ENCODE data around the gene TRDN. TPM values are rescaled to one million over a fixed set of nuclear protein-coding genes. Genes with fewer than 3 reads are reported as not detected.

TRDN gene
- total RNA-seq, 2 experiments from 2014 or later, result not detected

- no peak overlapping the region for H3K27ac Mint-ChIP-seq
- POLR2A ChIA-PET, result no interaction called here
- no peaks in the 10 kb centered on the region for H3K9me3 Mint-ChIP-seq (ENCODE audit: insufficient read depth)
- DNase-seq (no peak), ATAC-seq (no peak)
- no peaks in the 10 kb centered on the region for H3K4me1 Mint-ChIP-seq (ENCODE audit: low read depth)
- no peak overlapping the region for H3K4me3 Mint-ChIP-seq
- CTCF ChIA-PET, result no interaction called here
- no peaks in the 10 kb centered on the region for H3K36me3 Mint-ChIP-seq (ENCODE audit: low read depth)
- H3K27me3 Mint-ChIP-seq (ENCODE audit: low read depth), result no peaks in the 10 kb centered on the region
These were observed 14.0 kb downstream of the TRDN start for GRCh38 chr6:123622780-123623179.

- H3K4me1 Mint-ChIP-seq (ENCODE audit: low read depth), result no peaks in the 10 kb centered on the region
- no peaks in the 10 kb centered on the region for H3K27me3 Mint-ChIP-seq (ENCODE audit: low read depth)
- DNase-seq (no peak), ATAC-seq (no peak)
- H3K4me3 Mint-ChIP-seq, result no peak overlapping the region
- H3K36me3 Mint-ChIP-seq (ENCODE audit: low read depth), result no peaks in the 10 kb centered on the region
- peaks cover 7% of the 10 kb centered on the region for H3K9me3 Mint-ChIP-seq (ENCODE audit: insufficient read depth)
- ChIA-PET POLR2A (no interaction called here), CTCF (no interaction called here)
- H3K27ac Mint-ChIP-seq, result no peak overlapping the region
These were observed 17.6 kb downstream of the TRDN start for GRCh38 chr6:123619156-123619555.

- Mint-ChIP-seq H3K27ac (no peak overlapping the region), H3K4me1 (ENCODE audit: low read depth) (no peaks in the 10 kb centered on the region), H3K4me3 (no peak overlapping the region), H3K27me3 (ENCODE audit: low read depth) (no peaks in the 10 kb centered on the region), H3K36me3 (ENCODE audit: low read depth) (no peaks in the 10 kb centered on the region), H3K9me3 (ENCODE audit: insufficient read depth) (peaks cover 7% of the 10 kb centered on the region)
- DNase-seq (no peak), ATAC-seq (no peak)
- ChIA-PET CTCF (no interaction called here), POLR2A (no interaction called here)
These were observed 19.8 kb downstream of the TRDN start for GRCh38 chr6:123616942-123617341.

GRCh38 chr6:123616016-123616415 lies 20.7 kb downstream of the TRDN start:
- Mint-ChIP-seq H3K27ac (no peak overlapping the region), H3K27me3 (ENCODE audit: low read depth) (no peaks in the 10 kb centered on the region), H3K4me3 (no peak overlapping the region), H3K4me1 (ENCODE audit: low read depth) (no peaks in the 10 kb centered on the region), H3K9me3 (ENCODE audit: insufficient read depth) (peaks cover 7% of the 10 kb centered on the region), H3K36me3 (ENCODE audit: low read depth) (no peaks in the 10 kb centered on the region)
- DNase-seq (no peak), ATAC-seq (no peak)
- POLR2A ChIA-PET, result no interaction called here
- CTCF ChIA-PET, result no interaction called here

- Mint-ChIP-seq H3K27me3 (ENCODE audit: low read depth) (no peaks in the 10 kb centered on the region), H3K36me3 (ENCODE audit: low read depth) (no peaks in the 10 kb centered on the region)
These were observed 26.0 kb downstream of the TRDN start for GRCh38 chr6:123610779-123611178.

GRCh38 chr6:123604067-123604466 lies 32.7 kb downstream of the TRDN start:
- no peaks in the 10 kb centered on the region for H3K4me1 Mint-ChIP-seq (ENCODE audit: low read depth)
- no peaks in the 10 kb centered on the region for H3K27me3 Mint-ChIP-seq (ENCODE audit: low read depth)
- ATAC-seq, result no peak
- no peak for DNase-seq
- no peak overlapping the region for H3K27ac Mint-ChIP-seq
- no peak overlapping the region for H3K4me3 Mint-ChIP-seq
- ChIA-PET CTCF (no interaction called here), POLR2A (no interaction called here)
- H3K9me3 Mint-ChIP-seq (ENCODE audit: insufficient read depth), result no peaks in the 10 kb centered on the region
- no peaks in the 10 kb centered on the region for H3K36me3 Mint-ChIP-seq (ENCODE audit: low read depth)

More at GRCh38 chr6:123610779-123611178, 26.0 kb downstream of the TRDN start:
- ATAC-seq (no peak), DNase-seq (no peak)
- Mint-ChIP-seq H3K4me1 (ENCODE audit: low read depth) (no peaks in the 10 kb centered on the region), H3K9me3 (ENCODE audit: insufficient read depth) (no peaks in the 10 kb centered on the region), H3K27ac (no peak overlapping the region), H3K4me3 (no peak overlapping the region)
- ChIA-PET CTCF (no interaction called here), POLR2A (no interaction called here)

GRCh38 chr6:123598011-123598410 lies 38.7 kb downstream of the TRDN start:
- ChIA-PET POLR2A (no interaction called here), CTCF (no interaction called here)
- no peak for DNase-seq
- Mint-ChIP-seq H3K27me3 (ENCODE audit: low read depth) (no peaks in the 10 kb centered on the region), H3K4me3 (no peak overlapping the region), H3K36me3 (ENCODE audit: low read depth) (no peaks in the 10 kb centered on the region), H3K9me3 (ENCODE audit: insufficient read depth) (no peaks in the 10 kb centered on the region), H3K4me1 (ENCODE audit: low read depth) (no peaks in the 10 kb centered on the region), H3K27ac (no peak overlapping the region)
- no peak for ATAC-seq

- no peaks in the 10 kb centered on the region for H3K36me3 Mint-ChIP-seq (ENCODE audit: low read depth)
- H3K27ac Mint-ChIP-seq, result no peak overlapping the region
- H3K27me3 Mint-ChIP-seq (ENCODE audit: low read depth), result no peaks in the 10 kb centered on the region
- H3K4me1 Mint-ChIP-seq (ENCODE audit: low read depth), result no peaks in the 10 kb centered on the region
- H3K4me3 Mint-ChIP-seq, result no peak overlapping the region
- ChIA-PET POLR2A (no interaction called here), CTCF (no interaction called here)
- no peaks in the 10 kb centered on the region for H3K9me3 Mint-ChIP-seq (ENCODE audit: insufficient read depth)
- DNase-seq (no peak), ATAC-seq (no peak)
These were observed 42.0 kb downstream of the TRDN start for GRCh38 chr6:123594776-123595175.

GRCh38 chr6:123592426-123592825 lies 44.3 kb downstream of the TRDN start:
- ChIA-PET CTCF (no interaction called here), POLR2A (no interaction called here)
- no peaks in the 10 kb centered on the region for H3K36me3 Mint-ChIP-seq (ENCODE audit: low read depth)
- no peaks in the 10 kb centered on the region for H3K4me1 Mint-ChIP-seq (ENCODE audit: low read depth)
- no peak overlapping the region for H3K27ac Mint-ChIP-seq
- DNase-seq (no peak), ATAC-seq (no peak)
- no peaks in the 10 kb centered on the region for H3K9me3 Mint-ChIP-seq (ENCODE audit: insufficient read depth)
- H3K27me3 Mint-ChIP-seq (ENCODE audit: low read depth), result no peaks in the 10 kb centered on the region
- no peak overlapping the region for H3K4me3 Mint-ChIP-seq

- DNase-seq (no peak), ATAC-seq (no peak)
- ChIA-PET CTCF (no interaction called here), POLR2A (no interaction called here)
- Mint-ChIP-seq H3K4me3 (no peak overlapping the region), H3K36me3 (ENCODE audit: low read depth) (no peaks in the 10 kb centered on the region), H3K4me1 (ENCODE audit: low read depth) (no peaks in the 10 kb centered on the region), H3K27me3 (ENCODE audit: low read depth) (no peaks in the 10 kb centered on the region), H3K27ac (no peak overlapping the region), H3K9me3 (ENCODE audit: insufficient read depth) (no peaks in the 10 kb centered on the region)
These were observed 46.8 kb downstream of the TRDN start for GRCh38 chr6:123589973-123590372.

GRCh38 chr6:123589317-123589716 lies 47.4 kb downstream of the TRDN start:
- Mint-ChIP-seq H3K4me1 (ENCODE audit: low read depth) (no peaks in the 10 kb centered on the region), H3K4me3 (no peak overlapping the region), H3K27ac (no peak overlapping the region), H3K27me3 (ENCODE audit: low read depth) (no peaks in the 10 kb centered on the region), H3K9me3 (ENCODE audit: insufficient read depth) (no peaks in the 10 kb centered on the region), H3K36me3 (ENCODE audit: low read depth) (no peaks in the 10 kb centered on the region)
- POLR2A ChIA-PET, result no interaction called here
- CTCF ChIA-PET, result no interaction called here
- DNase-seq (no peak), ATAC-seq (no peak)

- no peaks in the 10 kb centered on the region for H3K9me3 Mint-ChIP-seq (ENCODE audit: insufficient read depth)
- H3K4me1 Mint-ChIP-seq (ENCODE audit: low read depth), result no peaks in the 10 kb centered on the region
- ChIA-PET POLR2A (no interaction called here), CTCF (no interaction called here)
- H3K27ac Mint-ChIP-seq, result no peak overlapping the region
- H3K36me3 Mint-ChIP-seq (ENCODE audit: low read depth), result no peaks in the 10 kb centered on the region
- no peaks in the 10 kb centered on the region for H3K27me3 Mint-ChIP-seq (ENCODE audit: low read depth)
- DNase-seq, result no peak
- H3K4me3 Mint-ChIP-seq, result no peak overlapping the region
- no peak for ATAC-seq
These were observed 48.2 kb downstream of the TRDN start for GRCh38 chr6:123588546-123588895.

GRCh38 chr6:123587838-123588545 lies 48.8 kb downstream of the TRDN start:
- CTCF ChIA-PET, result no interaction called here
- POLR2A ChIA-PET, result no interaction called here
- no peaks in the 10 kb centered on the region for H3K4me1 Mint-ChIP-seq (ENCODE audit: low read depth)
- H3K9me3 Mint-ChIP-seq (ENCODE audit: insufficient read depth), result no peaks in the 10 kb centered on the region
- no peak overlapping the region for H3K4me3 Mint-ChIP-seq
- ATAC-seq, result no peak
- no peaks in the 10 kb centered on the region for H3K36me3 Mint-ChIP-seq (ENCODE audit: low read depth)
- H3K27me3 Mint-ChIP-seq (ENCODE audit: low read depth), result no peaks in the 10 kb centered on the region
- no peak overlapping the region for H3K27ac Mint-ChIP-seq
- DNase-seq, result no peak

Data from activated CD8-positive, alpha-beta T cell treated with anti-CD3 and anti-CD28 coated beads, Interleukin-2, amount 10 ng/mL, durations not matched to agents 7 days and 5 days (primary cell).